Neural cell (in vitro differentiated cells): ENCODE measurements around the gene ODF2.

Experiments used
- CTCF ChIP-seq: fragments of 450-650 bp; IDR thresholded peaks from 2 replicates; pipeline ENCODE4 v1.5.1; 2014; ENCODE audit warnings: antibody characterized with exemption, mild to moderate bottlenecking, moderate library complexity; ENCODE audit not compliant: poor library complexity, severe bottlenecking
- EZH2 ChIP-seq: fragments of 200-600, 300-800 bp; shearing (Covaris generic), sonication (generic); IDR thresholded peaks from 2 replicates; pipeline ENCODE4 v1.6.1; 2014; ENCODE audit warnings: antibody characterized with exemption, low read length, borderline replicate concordance, mild to moderate bottlenecking; ENCODE audit not compliant: insufficient read depth, poor library complexity, severe bottlenecking
- SMC3 ChIP-seq: fragments of 450-650 bp; conservative IDR thresholded peaks from 2 replicates; pipeline ENCODE4 v1.6.1; 2014; ENCODE audit warnings: antibody characterized with exemption, mild to moderate bottlenecking, moderate library complexity; ENCODE audit not compliant: poor library complexity

- TF ChIP-seq CTCF (no peak), EZH2 (no peak), SMC3 (no peak)
Measured at GRCh38 chr9:128473104-128473503, 17.3 kb downstream of the ODF2 start.
